Lower leg skin (tissue), 4 donors: Measurements from ENCODE around the gene KIF18B. TPM values are rescaled to one million over a fixed set of nuclear protein-coding genes. Genes with fewer than 3 reads are reported as not detected.

Experiments
- DNase-seq, 2 donors: peaks; one replicate each; pipeline ENCODE4 v3.0.0-alpha.2; 2019; ENCODE audit warnings: low spot score in 2 of 2
- H3K4me3 ChIP-seq: fragments of 200-600 bp; sonication (generic); 2 replicates; pipeline ENCODE4 v1.5.1; 2017; ENCODE audit warnings: mild to moderate bottlenecking, low read depth; ENCODE audit not compliant: poor library complexity, severe bottlenecking
- CTCF ChIP-seq, 3 donors: fragments of 450-650 bp; IDR thresholded peaks; one replicate each; pipeline ENCODE4 v1.5.1; 2016; ENCODE audit warnings: antibody characterized with exemption in 3 of 3, mild to moderate bottlenecking in 3 of 3, moderate library complexity in 2 of 3
- POLR2A ChIP-seq, 2 donors: fragments of 450-650 bp; IDR thresholded peaks; one replicate each; pipeline ENCODE4 v1.6.1; 2016 to 2017; ENCODE audit warnings: antibody characterized with exemption in 2 of 2, mild to moderate bottlenecking in 1 of 2, moderate library complexity in 1 of 2
- WGBS, 2 donors: methylation state at CpG; one replicate each; pipeline ENCODE4 v1.1.5; 2018; 5-methylcytosine and 5-hydroxymethylcytosine counted together
- intact Hi-C: fragments of 100-400 bp; cut with DNase I; formaldehyde crosslinking; loops from one replicate; pipeline ENCODE4 v1.15.0; 2023; ENCODE audit warnings: low total_unique reads
- total RNA-seq, 4 donors: library from RNA; depleted of rRNA; stranded (reverse); fragments of >200 nt; gene quantifications; one replicate each; pipeline ENCODE4 v1.1.0, GENCODE V29; 2016

KIF18B gene
- total RNA-seq, 4 donors from 2014 or later = 1.0 to 2.4 (median 1.5) TPM

GRCh38 chr17:44887971-44888954, 59.3 kb downstream of the KIF18B start:
- no peak overlapping the region for H3K4me3 ChIP-seq
- DNase-seq = no peak
- TF ChIP-seq POLR2A (IDR thresholded peaks at IDR 0.05) = no peak
- 75 to 78% methylated on average over 10 of the region's 10 CpGs for WGBS, 2 donors
- intact Hi-C loops = loop anchor here (10.0 kb wide), 1 partner anchor 1673 kb away; the partner anchor contains the start of gene TMEM106A

GRCh38 chr17:44887016-44887415, 60.6 kb downstream of the KIF18B start:
- 82 to 97% methylated on average over 1 of the region's 1 CpG for WGBS, 2 donors
- TF ChIP-seq CTCF (IDR thresholded peaks at IDR 0.05) = no peak
- no peak overlapping the region for H3K4me3 ChIP-seq
- no peak for DNase-seq
- intact Hi-C loops = loop anchor here (10.0 kb wide), 1 partner anchor 1672 kb away; the partner anchor contains the start of gene TMEM106A

DNA sequence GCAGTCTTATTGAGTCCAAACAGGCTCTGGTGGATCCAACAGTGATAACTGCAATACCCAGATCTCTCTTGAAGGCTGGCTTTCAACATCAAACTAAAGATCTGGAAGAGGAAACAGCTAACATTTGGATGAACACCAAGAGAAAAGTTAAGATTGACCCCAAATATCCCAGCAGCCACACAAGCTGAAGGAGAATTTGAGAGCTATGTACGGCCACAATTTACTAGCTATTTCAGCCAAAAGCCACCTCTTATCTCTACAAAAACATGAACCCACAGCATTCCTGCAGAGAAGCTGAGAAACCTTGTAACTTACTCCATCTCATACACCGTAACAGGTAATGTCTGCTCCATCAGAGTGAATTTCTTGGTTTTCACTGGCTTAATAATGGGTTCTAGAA, 62.6 kb downstream of the KIF18B start:
- DNase-seq = no peak
- 95 to 97% methylated on average over 2 of the region's 2 CpGs for WGBS, 2 donors
- TF ChIP-seq POLR2A (IDR thresholded peaks at IDR 0.05) (no peak), CTCF (IDR thresholded peaks at IDR 0.05) (no peak)

DNA sequence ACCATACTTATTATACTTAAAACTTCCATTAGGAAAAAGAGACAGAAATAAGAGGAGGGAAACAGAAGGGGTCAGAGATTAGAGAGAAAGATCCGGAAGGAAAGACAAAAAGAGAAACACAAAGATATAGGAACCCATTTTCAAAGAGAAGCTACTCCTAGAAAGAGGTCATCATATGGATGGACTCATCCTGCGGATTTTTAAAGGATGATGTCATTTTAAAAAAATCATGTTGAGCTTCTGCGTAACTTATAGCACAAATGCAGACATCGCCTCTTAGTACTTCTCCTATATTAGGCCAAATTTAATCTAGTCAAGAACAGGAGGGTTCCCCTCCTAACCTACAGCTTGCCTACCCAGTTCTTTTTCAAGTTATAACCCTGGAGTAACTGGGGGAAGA, 66.4 kb downstream of the KIF18B start:
- TF ChIP-seq POLR2A (IDR thresholded peaks at IDR 0.05) = no peak
- 87 to 93% methylated on average over 4 of the region's 4 CpGs for WGBS, 2 donors
- intact Hi-C loops = loop anchor here (10.0 kb wide), 1 partner anchor 1666 kb away; the partner anchor contains the start of gene TMEM106A

More for the DNA sequence above, 62.6 kb downstream of the KIF18B start:
- intact Hi-C loops = loop anchor here (10.0 kb wide), 1 partner anchor 1670 kb away; the partner anchor contains the start of gene TMEM106A
- H3K4me3 ChIP-seq = no peak overlapping the region

GRCh38 chr17:44880062-44880461, 67.5 kb downstream of the KIF18B start:
- intact Hi-C loops = loop anchor here (10.0 kb wide), 1 partner anchor 1665 kb away; the partner anchor contains the start of gene TMEM106A
- DNase-seq = no peak
- no peak overlapping the region for H3K4me3 ChIP-seq
- TF ChIP-seq POLR2A (IDR thresholded peaks at IDR 0.05) (no peak), CTCF (IDR thresholded peaks at IDR 0.05) (no peak)
- 97 to 98% methylated on average over 2 of the region's 2 CpGs for WGBS, 2 donors

More for the DNA sequence above, 66.4 kb downstream of the KIF18B start:
- no peak overlapping the region for H3K4me3 ChIP-seq
- DNase-seq = no peak

DNA sequence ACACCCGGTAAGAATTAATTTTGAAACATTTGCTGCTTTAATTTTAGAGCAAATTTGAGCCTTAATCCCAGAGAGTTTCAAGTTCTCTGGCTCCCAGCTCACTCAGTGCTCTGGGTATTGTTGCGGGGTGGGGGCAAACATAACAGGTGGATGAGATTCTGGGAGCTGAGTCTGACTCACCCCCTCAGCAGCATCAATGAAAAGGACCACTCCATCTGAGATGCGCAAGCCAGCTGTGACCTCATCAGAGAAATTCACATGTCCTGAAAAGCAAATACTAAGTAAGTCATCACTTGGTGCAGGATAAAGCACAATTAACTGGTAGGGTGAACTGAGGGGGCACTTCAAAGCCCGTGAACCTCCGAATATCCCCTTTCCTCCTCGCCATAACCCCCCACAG, 68.2 kb downstream of the KIF18B start:
- TF ChIP-seq CTCF (IDR thresholded peaks at IDR 0.05) = no peak
- TF ChIP-seq POLR2A (IDR thresholded peaks at IDR 0.05) = no peak
- DNase-seq = no peak
- H3K4me3 ChIP-seq = no peak overlapping the region
- 87 to 96% methylated on average over 6 of the region's 6 CpGs for WGBS, 2 donors
- intact Hi-C loops = loop anchor here (5.0 kb wide), 1 partner anchor 1098 kb away; no protein-coding TSS in a partner anchor
